B cell (primary cell): ENCODE results near the gene ZNF165.

ENCODE experiments used
- CTCF ChIP-seq: fragments of 200-600 bp; IDR thresholded peaks from one replicate; pipeline ENCODE4 v1.8.0; 2022; ENCODE audit warnings: antibody characterized with exemption, mild to moderate bottlenecking
- EZH2 ChIP-seq: IDR thresholded peaks from 2 replicates; pipeline ENCODE4 v1.6.1; 2012; ENCODE audit warnings: borderline replicate concordance, low read depth, mild to moderate bottlenecking, moderate library complexity, low read length; ENCODE audit not compliant: insufficient read depth, poor library complexity, severe bottlenecking

GRCh38 chr6:28115799-28116198 is 35.4 kb downstream of the ZNF165 start:
- no peak for TF ChIP-seq CTCF
- no peak for TF ChIP-seq EZH2
